ENCODE measurements around the gene ANKS1B.

DNA sequence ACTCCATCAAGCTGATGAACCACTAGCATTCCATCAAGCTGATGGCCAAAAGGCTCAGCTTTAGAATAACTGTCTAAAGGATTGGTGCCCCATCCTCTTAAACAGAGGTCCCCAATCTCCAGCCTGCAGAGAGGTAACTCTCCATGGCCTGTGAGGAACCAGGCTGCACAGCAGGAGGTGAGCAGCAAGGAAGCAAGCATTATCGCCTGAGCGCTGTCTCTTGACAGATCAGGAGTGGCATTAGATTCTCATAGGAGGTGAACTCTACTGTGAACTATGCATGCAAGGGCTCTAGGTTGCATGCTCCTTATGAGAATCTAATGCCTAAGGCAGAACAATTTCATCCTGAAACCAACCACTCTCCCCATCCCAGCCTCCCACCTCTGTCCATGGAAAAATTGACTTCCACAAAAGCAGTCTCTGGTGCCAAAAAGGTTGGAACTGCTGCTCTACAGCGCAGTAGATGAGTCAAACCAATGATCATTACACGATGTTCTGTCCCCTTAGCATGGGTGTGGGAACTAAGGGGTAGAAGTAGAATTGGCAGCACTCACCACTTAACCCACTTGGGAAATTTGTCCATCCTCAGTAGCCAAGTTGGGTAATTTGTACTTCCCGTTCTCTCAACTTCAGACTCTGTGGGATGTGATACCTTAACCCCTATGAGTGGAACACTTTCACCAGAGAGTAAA lies 66.9 kb downstream of the ANKS1B start:
- TF ChIP-seq TCF7L2 (IDR thresholded peaks at IDR 0.05; ENCODE audit: low read depth, low read length), result no peak
- TF ChIP-seq, protein P1, sequence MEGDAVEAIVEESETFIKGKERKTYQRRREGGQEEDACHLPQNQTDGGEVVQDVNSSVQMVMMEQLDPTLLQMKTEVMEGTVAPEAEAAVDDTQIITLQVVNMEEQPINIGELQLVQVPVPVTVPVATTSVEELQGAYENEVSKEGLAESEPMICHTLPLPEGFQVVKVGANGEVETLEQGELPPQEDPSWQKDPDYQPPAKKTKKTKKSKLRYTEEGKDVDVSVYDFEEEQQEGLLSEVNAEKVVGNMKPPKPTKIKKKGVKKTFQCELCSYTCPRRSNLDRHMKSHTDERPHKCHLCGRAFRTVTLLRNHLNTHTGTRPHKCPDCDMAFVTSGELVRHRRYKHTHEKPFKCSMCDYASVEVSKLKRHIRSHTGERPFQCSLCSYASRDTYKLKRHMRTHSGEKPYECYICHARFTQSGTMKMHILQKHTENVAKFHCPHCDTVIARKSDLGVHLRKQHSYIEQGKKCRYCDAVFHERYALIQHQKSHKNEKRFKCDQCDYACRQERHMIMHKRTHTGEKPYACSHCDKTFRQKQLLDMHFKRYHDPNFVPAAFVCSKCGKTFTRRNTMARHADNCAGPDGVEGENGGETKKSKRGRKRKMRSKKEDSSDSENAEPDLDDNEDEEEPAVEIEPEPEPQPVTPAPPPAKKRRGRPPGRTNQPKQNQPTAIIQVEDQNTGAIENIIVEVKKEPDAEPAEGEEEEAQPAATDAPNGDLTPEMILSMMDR (IDR thresholded peaks at IDR 0.05), result no peak
- TF ChIP-seq POLR2AphosphoS5 (IDR thresholded peaks at IDR 0.05; ENCODE audit: low read depth, low read length), result no peak
